LNCaP clone FGC (cell line): ENCODE data around the gene EPC2.

ENCODE experiments used
- DNase-seq: peaks from one replicate; pipeline ENCODE4 v3.0.0-alpha.2; 2011; ENCODE audit warnings: low read depth
- H3K4me3 ChIP-seq: 2 replicates; pipeline ENCODE4 v1.5.1; 2011; ENCODE audit warnings: mild to moderate bottlenecking, low read depth, low read length, control low read depth
- TF ChIP-seq, protein P1 (sequence below): IDR thresholded peaks from 2 replicates; pipeline ENCODE4 v1.5.1; 2012; ENCODE audit warnings: mild to moderate bottlenecking; ENCODE audit not compliant: control insufficient read depth, insufficient read depth; ENCODE audit errors: extremely low read depth

Gene EPC2

GRCh38 chr2:148802448-148803220 lies 158.1 kb downstream of the EPC2 start:
- TF ChIP-seq, protein P1, sequence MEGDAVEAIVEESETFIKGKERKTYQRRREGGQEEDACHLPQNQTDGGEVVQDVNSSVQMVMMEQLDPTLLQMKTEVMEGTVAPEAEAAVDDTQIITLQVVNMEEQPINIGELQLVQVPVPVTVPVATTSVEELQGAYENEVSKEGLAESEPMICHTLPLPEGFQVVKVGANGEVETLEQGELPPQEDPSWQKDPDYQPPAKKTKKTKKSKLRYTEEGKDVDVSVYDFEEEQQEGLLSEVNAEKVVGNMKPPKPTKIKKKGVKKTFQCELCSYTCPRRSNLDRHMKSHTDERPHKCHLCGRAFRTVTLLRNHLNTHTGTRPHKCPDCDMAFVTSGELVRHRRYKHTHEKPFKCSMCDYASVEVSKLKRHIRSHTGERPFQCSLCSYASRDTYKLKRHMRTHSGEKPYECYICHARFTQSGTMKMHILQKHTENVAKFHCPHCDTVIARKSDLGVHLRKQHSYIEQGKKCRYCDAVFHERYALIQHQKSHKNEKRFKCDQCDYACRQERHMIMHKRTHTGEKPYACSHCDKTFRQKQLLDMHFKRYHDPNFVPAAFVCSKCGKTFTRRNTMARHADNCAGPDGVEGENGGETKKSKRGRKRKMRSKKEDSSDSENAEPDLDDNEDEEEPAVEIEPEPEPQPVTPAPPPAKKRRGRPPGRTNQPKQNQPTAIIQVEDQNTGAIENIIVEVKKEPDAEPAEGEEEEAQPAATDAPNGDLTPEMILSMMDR = no peak
- no peak overlapping the region for H3K4me3 ChIP-seq
- DNase-seq = no peak

GRCh38 chr2:148810081-148810480 lies 165.5 kb downstream of the EPC2 start:
- TF ChIP-seq, protein P1 = no peak
- H3K4me3 ChIP-seq = no peak overlapping the region
- no peak for DNase-seq

- no peak overlapping the region for H3K4me3 ChIP-seq
- DNase-seq = no peak
- TF ChIP-seq, protein P1 = no peak
Measured at GRCh38 chr2:148812306-148812705, 167.8 kb downstream of the EPC2 start.

DNA sequence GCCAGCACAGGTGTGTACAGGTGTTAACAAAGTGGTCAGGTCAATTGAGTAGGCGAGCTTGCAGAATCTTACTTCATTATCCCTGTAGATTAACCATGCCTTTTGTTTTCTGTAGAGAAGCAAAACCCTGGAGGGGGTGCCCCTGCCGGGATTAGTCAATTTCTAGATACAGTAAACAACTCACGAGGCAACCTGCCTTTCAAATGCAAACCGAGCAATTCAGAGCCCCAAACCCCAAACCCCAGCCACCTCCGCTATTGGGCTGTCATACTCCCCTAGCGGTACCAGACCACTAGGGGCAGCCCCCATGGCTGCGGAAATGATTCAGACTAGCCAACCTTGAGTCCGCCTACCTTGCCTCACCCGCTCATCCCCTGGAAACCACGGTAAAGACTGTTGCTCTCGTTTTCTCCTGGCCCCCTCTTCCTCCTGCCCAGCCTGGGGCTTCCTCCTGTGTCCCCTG lies 169.1 kb downstream of the EPC2 start:
- no peak for DNase-seq
- H3K4me3 ChIP-seq = no peak overlapping the region
- TF ChIP-seq, protein P1 = no peak

DNA sequence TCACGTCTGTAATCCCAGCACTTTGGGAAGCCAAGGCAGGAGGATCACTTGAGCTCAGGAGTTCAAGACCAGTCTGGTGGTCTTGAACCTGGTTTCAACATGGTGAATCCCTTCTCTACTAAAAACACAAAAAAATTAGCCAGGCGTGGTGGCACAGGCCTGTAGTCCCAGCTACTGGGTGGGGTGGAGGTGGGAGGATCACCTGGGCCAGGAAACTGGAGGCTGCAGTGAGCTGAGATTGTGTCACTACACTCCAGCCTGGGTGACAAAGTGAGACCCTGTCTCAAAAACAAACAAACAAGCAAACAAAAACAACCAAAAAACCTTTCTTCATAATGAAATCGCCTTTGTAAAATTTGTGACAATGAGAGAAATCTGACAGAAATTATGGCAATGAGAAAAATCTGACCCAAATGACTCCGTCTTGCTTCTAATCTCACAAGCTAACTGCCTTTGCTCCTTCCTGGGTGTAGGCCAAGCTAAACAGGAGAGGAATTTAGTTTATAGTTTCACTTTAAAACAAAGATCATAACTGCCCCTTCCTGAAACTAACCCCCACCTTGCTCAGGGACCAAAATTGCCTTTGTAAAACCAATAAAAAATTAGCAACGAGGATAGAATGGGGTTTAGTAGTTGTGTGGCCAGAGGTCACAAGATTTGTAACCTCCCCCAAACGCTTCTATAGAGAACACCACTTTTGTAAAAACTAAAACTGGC lies 169.8 kb downstream of the EPC2 start:
- H3K4me3 ChIP-seq = no peak overlapping the region
- DNase-seq = peak; percentile 31
- TF ChIP-seq, protein P1 = no peak

DNA sequence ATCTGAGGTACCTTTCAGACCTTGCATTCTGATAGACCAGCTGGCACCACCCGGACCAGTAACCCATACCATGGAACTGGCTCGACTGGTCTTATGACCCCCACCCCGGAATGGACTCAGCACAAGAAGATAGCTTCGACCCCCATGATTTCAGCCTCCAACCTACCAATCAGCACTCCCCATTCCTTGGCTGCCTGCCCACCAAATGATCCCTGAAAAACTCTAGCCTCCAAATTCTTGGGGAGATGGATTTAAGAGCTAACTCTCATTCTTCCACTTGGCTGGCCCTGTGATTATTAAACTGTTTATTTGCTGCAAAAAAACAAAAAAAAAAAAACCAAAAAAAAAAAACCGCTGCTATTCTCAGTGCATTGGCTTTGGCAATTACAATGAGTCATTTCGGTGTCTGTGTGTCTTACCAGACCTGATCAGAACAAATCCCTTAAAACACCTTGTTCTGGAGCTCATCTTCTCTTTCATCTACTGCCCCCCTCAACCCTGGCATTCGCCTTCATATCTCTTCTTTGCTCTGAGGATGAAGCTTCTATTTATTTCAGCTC lies 170.4 kb downstream of the EPC2 start:
- TF ChIP-seq, protein P1 = no peak

More for the DNA sequence above, 170.4 kb downstream of the EPC2 start:
- no peak for DNase-seq
- H3K4me3 ChIP-seq = no peak overlapping the region
